ENCODE results near the gene FCHSD2.
"Not testable (repeated sequence)": the region's sequence is repeated elsewhere in the genome, so short reads cannot be mapped to it uniquely, and the experiment has no call there.

FCHSD2 gene

DNA sequence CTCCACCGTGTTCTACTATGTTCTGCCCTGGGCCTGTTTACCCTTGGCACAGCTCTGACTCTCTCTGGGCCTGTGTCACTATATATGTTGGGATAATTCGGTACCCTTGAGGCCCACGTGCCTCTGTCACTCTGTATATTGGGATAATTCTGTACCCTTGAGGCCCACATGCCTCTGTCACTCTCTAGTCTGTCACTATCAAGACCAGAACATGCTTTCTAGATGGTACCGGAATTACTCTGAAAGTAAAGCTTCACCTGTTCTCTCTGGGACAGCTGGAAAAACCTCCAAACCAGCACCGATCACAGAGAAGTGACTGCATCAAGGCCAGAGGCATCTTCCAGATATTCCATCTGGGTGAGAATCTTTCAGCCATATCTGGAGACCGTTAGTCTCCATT lies 9.3 kb upstream of the FCHSD2 start:
- DNase-seq (ENCODE audit: low read depth in 2 of 2) = no peak

DNA sequence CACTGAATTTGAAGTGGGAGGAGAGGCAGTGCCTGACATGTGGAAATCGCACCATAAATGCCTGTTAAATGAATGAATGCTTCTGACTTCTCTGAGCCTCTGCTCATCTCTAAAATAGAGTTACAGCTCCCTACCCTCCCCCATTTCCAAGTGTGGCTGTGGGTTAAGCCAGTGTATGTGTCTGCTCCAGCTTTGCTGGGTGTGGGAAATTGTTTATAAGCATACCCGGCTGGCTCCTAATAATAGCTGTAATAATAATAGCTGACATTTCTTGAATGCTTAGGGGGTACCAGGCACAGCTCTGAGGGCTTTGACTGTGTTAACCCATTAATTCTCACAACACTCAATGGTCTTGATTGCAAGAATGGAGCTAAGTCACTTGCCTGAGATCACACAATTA lies 7.0 kb upstream of the FCHSD2 start:
- DNase-seq (ENCODE audit: low read depth in 2 of 2) = no peak

DNA sequence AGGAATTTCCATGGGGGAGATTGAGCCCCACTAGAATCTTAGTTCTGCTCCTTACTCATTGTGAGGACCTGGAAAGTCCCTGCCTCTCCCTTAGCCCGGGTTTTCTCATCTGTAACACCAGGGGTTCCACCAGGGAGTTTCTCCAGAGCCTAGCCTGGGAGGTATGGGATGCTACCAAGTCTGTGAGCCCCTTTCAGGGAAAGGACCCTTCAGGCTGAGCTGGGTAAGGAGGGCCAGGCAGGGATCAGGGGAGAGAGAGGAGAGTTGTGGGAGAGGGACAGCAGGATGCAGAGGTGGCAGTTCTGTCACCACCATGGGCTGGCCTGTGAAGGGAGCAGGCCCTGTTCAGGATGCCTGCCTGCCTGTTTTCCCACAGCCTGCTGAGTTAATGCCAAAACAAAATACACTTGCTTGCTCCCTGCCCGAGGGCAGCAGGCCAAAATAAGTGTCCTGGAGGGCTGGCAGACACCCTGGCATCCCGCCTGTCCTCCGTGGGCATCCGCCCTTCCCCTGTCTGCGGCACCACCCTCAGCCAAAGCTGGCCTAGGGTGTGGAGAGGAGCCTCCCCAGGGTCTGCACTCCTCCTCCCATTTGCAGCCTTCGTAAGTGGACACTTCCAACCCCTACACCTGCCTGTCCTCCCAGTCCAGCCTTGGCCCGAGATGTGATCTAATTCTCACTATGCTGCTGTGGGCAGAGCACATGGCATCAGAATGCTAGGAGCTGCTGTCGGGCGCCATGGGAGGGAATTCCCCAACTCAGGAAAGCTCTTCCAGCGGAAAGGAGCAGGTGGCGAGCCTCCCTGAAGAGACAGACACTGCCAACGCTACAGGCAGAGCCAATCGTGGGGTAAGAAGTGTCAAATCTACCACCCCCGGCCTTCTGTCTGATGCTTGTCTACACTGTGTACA lies 5.9 kb upstream of the FCHSD2 start:
- no peak for DNase-seq (ENCODE audit: low read depth in 2 of 2)

DNA sequence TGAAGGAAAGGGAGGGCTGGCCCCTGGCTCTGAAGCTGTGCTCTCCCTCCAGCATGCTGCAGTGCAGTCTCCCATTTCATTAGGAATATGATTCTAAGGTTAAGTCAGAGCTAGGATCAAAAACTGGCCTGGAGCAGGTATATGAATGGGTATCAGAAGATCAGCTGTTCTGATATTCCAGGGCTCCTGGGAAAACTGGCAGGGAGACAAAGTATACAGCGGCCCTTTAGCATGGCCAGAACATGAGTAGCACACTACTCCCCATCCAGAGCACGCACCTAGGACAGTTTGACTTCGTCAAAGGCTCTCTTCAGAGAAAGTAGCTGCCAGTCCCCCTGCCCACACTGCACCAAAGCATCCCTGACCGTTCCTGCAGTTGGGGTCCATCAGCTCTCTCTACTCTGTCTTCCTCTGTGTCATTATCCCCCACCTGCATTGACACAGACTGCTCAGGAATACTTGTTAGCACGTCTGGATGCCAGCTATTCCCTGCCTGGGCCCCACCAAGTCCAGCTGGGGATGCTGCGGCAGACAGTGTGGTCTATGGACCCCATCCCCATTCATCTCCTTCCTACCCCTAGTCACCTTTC lies 4.0 kb upstream of the FCHSD2 start:
- DNase-seq (ENCODE audit: low read depth in 2 of 2) = no peak

DNA sequence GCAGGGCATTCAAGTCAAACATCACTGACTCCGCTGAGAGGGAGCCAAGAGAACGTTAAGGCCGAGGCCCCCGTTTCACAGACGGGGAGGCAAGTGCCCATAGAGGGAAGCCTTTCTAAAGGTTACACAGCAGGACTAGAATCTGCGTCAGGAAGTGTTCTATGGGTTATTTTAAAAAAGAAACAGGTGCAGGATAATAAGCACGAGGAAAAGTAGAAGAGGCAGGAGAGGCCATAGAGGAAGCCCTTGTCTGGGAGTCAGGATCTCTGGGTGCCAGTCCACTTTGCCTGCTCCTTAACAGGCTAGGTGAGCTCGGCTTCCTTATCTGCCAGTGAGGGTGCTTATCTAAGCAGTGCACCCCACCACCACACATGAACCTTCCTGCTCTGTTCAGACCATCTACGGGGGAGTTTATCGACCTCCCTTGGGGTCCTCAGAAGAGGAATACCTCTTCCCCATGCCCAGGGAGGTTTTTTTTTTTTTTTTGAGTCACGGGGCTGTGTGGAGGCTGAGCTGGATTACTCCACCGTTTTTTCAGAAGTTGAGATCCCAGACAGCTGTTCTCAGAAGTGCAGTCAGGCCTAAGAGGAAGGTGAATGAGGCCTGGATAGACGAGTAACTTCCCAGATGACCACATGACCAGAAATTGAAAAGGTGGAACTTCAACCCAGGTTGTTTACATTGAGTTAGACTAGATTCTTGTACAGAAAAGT lies 1.2 kb upstream of the FCHSD2 start:
- no peak for DNase-seq (ENCODE audit: low read depth in 2 of 2)

DNA sequence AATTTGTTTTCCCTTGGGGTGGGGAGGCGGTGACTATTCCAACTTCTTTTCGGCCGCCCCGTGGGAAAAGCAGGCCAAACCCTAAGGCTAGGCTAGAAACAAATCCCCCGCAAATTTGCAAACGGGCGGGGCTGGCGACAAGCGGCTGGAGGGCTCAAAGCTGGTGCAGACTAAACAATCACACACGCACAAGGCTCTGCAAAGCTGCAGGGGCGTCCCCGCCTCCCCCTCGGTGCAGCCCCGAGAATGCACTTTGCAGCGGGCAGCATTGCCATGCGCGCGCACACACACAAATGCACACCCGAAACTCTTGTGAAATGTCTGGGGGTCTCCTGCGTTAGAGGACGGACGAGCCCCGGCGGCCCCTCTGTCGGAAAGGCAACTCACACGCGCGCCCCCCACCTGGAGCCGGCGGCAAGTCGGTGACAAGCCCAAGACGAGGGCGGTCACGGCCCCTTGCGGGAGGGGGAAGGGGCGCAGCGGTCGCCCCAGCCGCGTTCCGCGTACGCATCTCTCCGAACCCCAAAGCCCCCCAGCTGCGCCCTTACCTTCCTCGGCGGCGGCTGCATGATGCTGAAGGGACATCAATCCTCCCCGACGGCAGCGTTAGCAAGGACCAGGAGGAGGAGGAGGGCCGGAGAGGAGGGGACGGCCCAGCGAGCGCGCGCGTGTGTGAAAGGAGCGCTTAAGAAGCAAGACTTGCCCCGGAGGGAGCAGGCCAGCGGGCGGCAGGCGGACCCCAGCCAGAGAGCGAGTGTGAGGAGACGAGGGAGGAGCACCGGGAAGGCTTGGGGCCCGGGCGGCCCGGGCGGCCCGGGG lies 600 bp downstream of the FCHSD2 start:
- DNase-seq (ENCODE audit: low read depth in 2 of 2) = peak; percentile 18 to 46

DNA sequence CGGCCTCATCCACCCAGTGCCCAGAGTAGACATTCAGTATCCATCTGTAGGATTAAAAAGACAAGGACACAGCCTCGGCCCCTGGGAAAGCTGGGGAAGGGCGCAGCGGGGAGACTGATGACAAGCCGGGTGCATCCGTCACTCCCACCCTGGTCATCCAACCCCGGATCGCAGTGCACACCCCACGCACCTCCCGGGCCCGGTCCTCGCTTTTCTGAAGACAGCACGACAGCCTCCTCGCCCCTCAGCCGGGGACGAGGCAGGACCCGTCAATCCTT lies 1.1 kb downstream of the FCHSD2 start:
- DNase-seq (ENCODE audit: low read depth in 2 of 2) = no peak

DNA sequence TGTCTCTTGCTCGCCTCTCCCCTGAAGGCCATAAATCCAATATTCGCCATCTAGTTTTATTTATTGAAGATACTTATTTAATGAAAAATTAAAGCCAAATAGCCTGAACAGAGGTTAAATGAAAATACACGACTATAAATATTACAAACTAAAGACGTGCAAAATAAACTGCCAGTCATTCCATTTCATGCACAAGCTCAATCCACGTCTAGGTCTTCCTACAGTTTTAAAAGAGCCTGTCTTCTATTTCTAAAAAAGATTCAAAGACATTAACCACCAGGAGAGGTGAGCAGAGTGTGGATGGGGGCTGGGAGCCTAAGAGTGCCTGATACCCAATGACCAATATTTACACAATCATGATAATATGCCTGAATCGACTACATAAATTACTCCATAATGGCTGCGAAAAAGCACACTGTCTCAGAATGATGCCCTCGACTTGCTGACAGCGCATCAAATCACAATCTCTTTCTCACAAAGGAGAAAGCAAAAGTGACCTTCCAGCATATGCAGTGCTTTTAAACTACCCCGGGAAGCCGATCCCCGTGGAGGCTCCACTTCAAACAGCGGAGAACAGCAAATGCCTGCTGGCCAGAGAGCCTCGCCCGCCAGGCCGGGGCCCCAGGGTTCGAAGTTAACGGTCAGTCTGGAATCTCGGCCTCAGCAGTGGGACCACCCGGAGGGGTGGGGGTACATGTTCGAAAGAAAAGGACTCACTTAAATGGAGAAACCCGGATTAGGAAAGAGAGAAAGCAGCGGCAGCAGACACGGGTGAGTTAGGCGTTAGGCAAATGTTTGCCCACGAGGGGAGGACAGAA lies 1.7 kb downstream of the FCHSD2 start:
- no peak for DNase-seq (ENCODE audit: low read depth in 2 of 2)

DNA sequence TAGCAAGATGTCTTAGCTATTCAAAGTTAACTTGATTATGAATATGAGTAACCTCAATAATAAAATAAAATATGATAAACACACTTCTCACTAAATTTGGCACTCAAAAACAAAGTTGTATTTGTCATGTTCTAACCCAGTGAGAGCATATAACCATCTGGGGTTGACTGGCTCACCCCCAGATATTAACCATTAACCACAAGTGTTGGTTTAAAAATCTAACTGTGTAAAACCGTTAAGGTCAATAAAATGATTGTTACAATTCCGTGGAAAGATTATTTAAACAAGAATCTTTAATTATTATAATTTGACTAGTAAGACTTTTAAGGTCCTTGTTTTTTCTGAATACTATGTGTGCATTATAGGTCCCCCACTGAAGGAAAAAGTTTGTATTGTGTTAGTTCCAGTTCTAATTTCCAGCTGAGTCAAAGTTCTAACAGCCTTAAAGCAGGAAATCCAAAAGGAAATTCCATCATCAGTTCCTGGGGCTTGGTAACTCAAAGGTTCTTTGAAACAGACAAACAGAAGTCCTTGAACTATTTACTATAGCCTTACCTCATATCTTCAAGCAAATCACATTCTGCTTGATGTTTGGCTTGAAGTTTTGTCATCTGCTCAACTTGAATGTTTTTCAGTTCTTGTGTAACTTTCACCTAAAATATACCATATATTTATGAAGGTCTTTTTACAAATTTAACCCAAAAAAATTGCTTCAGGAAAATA lies 2.5 kb downstream of the FCHSD2 start:
- no peak for DNase-seq (ENCODE audit: low read depth in 2 of 2)

DNA sequence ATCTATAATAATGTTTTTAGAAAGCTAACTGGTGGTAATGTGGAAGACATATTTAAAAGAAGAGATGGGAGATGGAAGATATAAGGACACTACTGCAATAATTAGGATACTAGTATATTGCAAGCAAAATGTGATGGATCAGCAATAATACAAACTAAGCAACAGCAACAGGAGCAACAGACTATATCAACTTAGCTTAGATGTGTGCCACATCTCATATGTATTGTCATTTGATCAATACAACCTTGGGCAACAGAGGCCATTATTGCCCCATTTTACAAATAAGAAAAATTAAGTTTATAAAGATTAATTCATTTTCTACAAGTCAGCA lies 4.2 kb downstream of the FCHSD2 start:
- DNase-seq (ENCODE audit: low read depth in 2 of 2) = no peak

DNA sequence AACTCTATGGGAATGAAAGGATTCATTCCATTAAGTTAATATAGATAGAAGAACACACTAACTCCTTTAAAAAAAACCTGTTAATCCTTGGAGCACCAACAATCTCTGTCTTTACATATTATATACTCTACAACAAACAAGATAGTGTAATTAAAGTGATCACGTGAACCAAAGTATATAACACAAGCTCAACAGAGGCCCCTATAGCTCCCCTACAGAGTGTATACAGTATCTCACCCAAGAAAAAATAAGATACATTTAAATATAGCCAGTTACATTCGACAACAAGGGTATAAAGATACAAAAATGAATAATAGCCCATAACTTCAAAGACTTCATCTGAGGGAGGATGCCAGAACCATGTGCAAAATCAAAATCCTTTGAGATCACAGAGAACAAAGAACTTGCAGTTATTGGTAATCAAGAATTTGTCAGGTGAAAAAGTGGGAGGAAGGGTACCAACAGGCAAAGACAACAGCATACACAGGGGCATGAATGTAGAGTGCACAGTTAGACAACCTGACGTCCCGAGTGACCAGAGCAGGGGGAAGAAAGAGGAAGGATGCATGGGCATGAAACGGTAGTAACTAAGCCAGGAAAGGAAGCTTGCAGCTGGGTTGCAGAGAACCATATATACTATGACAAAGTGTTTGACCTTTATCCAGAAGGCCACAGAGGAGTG lies 4.7 kb downstream of the FCHSD2 start:
- DNase-seq (ENCODE audit: low read depth in 2 of 2) = no peak

DNA sequence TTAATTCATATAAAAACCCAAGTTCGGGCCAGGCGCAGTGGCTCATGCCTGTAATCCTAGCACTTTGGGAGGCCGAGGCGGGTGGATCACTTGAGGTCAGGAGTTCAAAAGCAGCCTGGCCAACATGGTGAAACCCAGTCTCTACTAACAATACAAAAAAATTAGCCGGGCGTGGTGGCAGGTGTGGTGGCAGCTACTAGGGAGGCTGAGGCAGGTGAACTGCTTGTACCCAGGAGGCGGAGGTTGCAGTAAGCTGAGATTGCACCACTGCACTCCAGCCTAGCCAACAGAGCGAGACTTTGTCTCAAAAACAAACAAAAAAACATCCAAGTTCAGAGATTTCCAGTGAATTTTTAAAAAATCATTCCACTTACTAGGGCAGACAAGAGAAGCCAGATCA lies 5.4 kb downstream of the FCHSD2 start:
- not testable (repeated sequence) for DNase-seq (ENCODE audit: low read depth in 2 of 2)

DNA sequence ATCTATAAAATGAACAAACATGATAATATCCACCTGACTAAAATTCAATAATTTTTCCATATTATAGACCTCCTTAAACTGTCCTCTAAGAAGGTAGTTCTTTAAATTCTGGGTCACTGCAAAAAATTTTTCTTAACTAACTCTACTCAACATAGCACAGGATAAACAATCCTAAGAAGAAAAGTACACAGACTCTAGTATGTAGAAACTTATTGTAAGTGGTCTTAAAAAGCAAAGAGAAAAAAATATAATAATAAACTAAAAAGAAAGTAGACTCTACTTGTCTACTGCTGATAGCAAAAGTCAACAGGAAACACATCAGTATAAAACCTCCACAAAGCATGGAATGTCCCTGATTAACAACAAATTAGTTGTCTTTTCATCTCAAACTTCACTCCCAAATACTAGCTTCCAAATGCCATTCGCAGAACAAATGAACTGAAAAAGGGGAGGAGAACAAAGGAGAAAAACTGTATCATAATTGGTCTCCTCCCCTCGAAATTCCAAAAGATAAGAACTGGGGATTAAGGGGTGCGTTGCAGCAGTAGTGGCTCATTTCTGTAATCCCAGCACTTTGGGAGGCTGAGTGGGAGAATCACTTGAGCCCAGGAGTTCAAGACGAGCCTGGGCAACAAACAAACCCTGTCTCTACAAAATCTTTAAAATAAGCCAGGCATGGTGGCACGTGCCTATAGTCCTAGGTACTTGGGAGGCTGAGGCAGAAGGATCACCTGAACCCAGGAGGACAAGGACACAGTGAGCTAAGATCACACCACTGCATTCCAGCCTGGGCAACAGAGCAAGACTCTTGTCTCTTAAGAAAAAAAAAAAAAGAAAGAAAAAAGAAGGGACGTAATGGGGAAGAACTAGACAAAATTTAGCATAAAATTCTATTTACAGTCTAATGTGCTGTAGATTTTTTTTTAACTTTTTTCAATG lies 6.5 kb downstream of the FCHSD2 start:
- DNase-seq (ENCODE audit: low read depth in 2 of 2) = no peak

DNA sequence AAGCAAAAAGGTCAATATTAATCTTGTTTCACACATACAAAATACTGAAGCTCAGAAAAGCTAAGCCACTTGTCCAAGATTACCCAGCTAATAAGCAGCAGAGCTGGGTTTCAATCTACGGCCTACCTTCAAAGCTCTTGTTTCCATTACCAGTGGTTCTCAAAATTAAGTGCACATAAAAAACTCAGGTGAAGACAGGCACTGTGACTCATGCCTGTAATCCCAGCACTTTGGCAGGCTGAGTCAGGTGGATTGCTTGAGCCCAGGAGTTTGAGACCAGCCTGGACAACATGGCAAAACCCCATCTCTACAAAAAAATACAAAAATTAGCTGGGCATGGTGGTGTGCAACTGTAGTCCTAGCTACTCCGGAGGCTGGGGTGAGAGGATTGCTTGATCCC lies 9.8 kb downstream of the FCHSD2 start:
- DNase-seq (ENCODE audit: low read depth in 2 of 2) = not testable (repeated sequence)

DNA sequence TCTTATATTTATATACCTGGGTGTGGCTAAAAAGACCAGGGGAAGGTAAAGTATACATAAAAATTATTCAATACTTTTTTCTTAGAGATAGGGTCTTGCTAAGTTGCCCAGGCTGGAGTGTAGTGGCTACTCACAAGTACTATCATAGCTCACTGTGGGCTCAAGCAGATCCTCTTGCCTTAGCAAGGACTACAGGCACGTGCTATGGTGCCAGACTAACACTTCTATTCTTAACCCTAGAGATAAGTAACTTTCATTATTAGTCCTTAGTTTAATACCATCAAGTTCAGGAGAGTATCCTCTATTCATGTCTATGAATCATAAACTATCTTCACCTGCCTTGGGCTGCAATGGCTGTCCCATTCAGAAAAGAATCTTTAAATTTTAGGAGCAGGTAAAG lies 11.9 kb downstream of the FCHSD2 start:
- DNase-seq (ENCODE audit: low read depth in 2 of 2) = no peak

DNA sequence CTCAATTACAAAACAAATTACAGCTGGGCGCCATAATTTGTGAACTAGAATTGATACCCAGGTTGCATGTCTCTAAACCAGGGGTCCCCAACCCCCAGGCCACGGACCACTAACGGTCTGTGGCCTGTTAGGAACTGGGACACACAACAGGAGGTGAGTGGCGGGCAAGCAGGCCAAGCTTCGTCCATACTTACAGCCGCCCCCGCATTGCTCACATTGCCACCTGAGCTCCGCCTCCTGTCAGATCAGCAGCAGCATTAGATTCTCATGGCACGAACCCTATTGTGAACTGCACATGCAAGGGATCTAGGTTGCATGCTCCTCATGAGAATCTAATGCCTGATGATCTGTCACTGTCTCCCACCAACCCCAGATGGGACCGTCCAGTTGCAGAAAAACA lies 12.9 kb downstream of the FCHSD2 start:
- no peak for DNase-seq (ENCODE audit: low read depth in 2 of 2)

DNA sequence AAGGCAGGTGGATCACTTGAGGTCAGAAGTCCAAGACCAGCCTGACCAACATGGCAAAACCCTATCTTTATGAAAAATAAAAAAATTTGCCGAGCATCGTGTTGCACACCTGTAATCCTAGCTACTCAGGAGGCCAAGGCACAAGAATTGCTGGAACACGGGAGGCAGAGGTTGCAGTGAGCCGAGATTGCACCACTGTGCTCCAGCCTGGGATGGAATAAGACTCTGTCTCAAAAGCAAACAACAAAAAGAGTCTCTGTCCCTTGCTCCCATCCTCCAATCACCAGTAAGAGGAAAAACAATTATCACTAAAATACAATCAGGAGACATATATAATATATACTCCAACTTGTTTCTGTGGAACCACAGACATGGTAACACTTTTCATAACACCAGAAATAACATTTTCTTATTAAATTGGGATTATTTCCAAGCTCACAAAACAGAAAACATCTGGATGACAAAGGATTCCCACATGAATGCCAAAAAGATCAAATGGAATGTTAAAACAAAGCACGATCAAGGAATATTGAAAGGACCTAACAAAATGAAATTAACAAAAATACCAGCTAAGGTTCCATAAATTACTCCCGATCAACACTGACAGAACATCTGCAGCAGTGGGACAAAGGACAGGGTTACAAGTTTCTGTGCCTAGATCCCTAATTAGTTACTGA lies 15.2 kb downstream of the FCHSD2 start:
- no peak for DNase-seq (ENCODE audit: low read depth in 2 of 2)

DNA sequence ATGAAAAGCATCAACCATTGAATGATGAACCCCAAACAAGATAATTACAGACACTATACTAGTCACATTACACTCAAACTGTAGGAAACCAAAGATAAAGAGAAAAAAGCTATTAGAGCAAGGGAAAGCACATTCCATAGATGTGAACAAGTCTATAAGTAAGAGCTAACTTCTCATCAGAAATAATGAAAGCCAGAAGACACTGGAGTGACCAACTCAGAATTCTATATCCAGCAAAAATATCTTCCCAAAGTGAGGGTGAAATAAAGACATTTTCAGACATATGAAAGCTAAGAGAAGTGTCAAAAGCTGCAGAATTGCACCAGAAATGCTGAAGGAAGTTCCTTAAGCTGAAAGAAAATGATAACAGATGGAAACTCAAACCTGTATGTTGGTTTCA lies 17.3 kb downstream of the FCHSD2 start:
- DNase-seq (ENCODE audit: low read depth in 2 of 2) = no peak

DNA sequence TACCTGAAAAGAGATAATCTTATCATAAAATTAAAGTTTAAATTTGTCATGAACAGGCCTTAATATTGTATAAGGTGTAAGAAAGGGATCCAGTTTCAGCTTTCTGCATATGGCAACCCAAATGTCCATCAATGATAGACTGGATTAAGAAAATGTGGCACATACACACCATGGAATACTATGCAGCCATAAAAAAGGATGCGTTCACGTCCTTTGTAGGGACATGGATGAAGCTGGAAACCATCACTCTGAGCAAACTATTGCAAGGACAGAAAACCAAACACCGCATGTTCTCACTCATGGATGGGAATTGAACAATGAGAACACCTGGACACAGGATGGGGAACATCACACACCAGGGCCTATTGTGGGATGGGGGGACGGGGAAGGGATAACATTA lies 18.2 kb downstream of the FCHSD2 start:
- not testable (repeated sequence) for DNase-seq (ENCODE audit: low read depth in 2 of 2)
